ENCODE results near the gene DNAJB13.

DNA sequence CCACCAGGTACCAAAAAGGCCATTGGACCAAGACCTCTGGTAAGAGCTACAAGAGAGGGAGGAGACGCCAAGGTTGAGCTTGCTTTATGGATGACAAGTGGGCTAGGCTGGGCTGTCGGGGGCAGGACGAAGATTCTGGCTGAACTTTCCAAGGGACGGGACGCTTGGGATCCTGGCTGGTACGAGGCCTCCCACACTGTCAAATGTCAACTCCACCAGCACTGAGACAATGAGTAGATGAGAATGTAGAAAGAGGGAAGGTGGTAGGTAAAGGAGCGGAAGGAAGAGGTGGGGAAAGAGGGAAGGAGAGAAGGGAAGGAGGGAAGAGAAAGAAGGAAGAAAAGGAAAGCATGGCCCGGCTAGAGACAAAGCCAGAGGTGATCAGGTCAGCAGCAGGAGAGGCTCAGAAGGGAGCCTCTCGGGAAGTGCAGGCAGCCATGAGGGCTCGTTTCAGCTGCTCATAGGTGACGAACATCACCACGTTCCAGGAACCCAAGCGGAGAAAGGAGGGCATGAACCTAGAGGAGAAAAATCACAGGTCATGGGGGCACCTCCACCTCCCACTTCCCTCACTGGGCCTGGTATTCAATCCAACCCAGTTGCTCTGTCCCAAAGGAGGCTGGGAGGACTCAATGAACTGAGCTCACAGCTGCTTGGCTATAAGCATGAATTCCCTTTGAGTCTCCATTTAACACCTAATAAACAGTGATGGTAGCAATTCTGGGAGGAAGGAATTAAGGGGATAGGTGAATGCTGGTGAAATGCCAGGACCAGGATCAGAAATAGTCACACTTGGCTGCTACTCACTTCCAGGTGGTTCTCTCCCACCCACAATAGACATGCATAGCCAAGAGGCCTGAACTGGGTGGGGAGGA lies 24.0 kb downstream of the DNAJB13 start:
- TF ChIP-seq, protein P1, sequence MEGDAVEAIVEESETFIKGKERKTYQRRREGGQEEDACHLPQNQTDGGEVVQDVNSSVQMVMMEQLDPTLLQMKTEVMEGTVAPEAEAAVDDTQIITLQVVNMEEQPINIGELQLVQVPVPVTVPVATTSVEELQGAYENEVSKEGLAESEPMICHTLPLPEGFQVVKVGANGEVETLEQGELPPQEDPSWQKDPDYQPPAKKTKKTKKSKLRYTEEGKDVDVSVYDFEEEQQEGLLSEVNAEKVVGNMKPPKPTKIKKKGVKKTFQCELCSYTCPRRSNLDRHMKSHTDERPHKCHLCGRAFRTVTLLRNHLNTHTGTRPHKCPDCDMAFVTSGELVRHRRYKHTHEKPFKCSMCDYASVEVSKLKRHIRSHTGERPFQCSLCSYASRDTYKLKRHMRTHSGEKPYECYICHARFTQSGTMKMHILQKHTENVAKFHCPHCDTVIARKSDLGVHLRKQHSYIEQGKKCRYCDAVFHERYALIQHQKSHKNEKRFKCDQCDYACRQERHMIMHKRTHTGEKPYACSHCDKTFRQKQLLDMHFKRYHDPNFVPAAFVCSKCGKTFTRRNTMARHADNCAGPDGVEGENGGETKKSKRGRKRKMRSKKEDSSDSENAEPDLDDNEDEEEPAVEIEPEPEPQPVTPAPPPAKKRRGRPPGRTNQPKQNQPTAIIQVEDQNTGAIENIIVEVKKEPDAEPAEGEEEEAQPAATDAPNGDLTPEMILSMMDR (IDR thresholded peaks at IDR 0.05; ENCODE audit: insufficient read depth, low read length) = no peak
- no peak; the same call in 1 of the 2 replicates for TF ChIP-seq POLR2AphosphoS5 (IDR thresholded peaks at IDR 0.05; ENCODE audit: low read depth)
- no peak for TF ChIP-seq SPI1 (IDR thresholded peaks at IDR 0.05; ENCODE audit: borderline replicate concordance, low read depth)
- TF ChIP-seq GABPA (IDR thresholded peaks at IDR 0.05; ENCODE audit: low read depth) = no peak

Measured in HL-60 (cell line).